Ishikawa (cell line): ENCODE measurements around the gene AGMO.

Experiments used
- CEBPB ChIP-seq: IDR thresholded peaks from 2 replicates; pipeline ENCODE4 v1.6.1; 2012
- CREB1 ChIP-seq: IDR thresholded peaks from 2 replicates; pipeline ENCODE4 v1.6.1; 2012; ENCODE audit warnings: low read depth
- EGR1 ChIP-seq: IDR thresholded peaks from 2 replicates; pipeline ENCODE4 v1.6.1; 2012
- EP300 ChIP-seq: IDR thresholded peaks from 2 replicates; pipeline ENCODE4 v1.6.1; 2012; ENCODE audit warnings: borderline replicate concordance
- FOXM1 ChIP-seq: IDR thresholded peaks from 2 replicates; pipeline ENCODE4 v1.6.1; 2012; ENCODE audit warnings: low read depth, borderline replicate concordance
- NFIC ChIP-seq: IDR thresholded peaks from 2 replicates; pipeline ENCODE4 v1.6.1; 2012
- RAD21 ChIP-seq: IDR thresholded peaks from 2 replicates; pipeline ENCODE4 v1.6.1; 2012; ENCODE audit warnings: low read depth
- TAF1 ChIP-seq: IDR thresholded peaks from 2 replicates; pipeline ENCODE4 v1.6.1; 2012; ENCODE audit warnings: low read depth, mild to moderate bottlenecking
- TCF12 ChIP-seq: IDR thresholded peaks from 2 replicates; pipeline ENCODE4 v1.6.1; 2012; ENCODE audit warnings: low read depth
- TEAD4 ChIP-seq: IDR thresholded peaks from 2 replicates; pipeline ENCODE4 v1.6.1; 2012
- YY1 ChIP-seq: IDR thresholded peaks from 2 replicates; pipeline ENCODE4 v1.6.1; 2012; ENCODE audit warnings: low read depth
- TF ChIP-seq, protein P1 (sequence below): IDR thresholded peaks from 2 replicates; pipeline ENCODE4 v1.6.1; 2012
- TF ChIP-seq, protein P2 (sequence below): IDR thresholded peaks from 2 replicates; pipeline ENCODE4 v1.6.1; 2012; ENCODE audit warnings: low read depth, mild to moderate bottlenecking
- TF ChIP-seq, protein P3 (sequence below): IDR thresholded peaks from 2 replicates; pipeline ENCODE4 v1.6.1; 2012

Gene AGMO

DNA sequence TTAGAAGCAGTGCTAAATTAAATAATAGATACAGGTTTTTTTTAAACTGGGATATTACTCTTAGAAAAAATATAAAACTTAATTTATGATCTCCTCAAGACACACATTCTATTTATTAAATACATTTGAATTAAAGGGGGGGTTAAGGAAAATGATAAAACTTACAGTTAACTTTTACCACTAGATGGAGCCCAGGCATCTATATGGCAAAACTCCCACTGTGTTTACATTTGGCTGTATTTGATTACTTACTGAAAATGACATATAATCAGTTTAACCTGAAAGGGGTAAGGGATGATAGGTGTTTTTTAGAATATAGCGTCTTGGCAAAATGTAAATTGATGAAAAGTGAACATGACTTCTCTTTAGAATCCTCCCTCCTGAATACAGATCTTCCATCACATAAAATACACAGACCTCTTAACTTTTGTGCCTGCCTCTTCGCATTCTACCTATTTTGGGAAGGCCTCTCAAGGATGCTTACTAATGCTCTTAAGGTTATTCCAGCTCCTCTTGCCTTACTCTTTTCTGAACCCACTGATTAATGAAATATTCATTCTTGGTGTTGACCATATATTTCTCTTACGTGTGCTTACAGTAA is 235.7 kb downstream of the AGMO start:
- TF ChIP-seq, protein P1, sequence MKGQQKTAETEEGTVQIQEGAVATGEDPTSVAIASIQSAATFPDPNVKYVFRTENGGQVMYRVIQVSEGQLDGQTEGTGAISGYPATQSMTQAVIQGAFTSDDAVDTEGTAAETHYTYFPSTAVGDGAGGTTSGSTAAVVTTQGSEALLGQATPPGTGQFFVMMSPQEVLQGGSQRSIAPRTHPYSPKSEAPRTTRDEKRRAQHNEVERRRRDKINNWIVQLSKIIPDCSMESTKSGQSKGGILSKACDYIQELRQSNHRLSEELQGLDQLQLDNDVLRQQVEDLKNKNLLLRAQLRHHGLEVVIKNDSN = no peak
- no peak for TF ChIP-seq TCF12
- TF ChIP-seq, protein P2, sequence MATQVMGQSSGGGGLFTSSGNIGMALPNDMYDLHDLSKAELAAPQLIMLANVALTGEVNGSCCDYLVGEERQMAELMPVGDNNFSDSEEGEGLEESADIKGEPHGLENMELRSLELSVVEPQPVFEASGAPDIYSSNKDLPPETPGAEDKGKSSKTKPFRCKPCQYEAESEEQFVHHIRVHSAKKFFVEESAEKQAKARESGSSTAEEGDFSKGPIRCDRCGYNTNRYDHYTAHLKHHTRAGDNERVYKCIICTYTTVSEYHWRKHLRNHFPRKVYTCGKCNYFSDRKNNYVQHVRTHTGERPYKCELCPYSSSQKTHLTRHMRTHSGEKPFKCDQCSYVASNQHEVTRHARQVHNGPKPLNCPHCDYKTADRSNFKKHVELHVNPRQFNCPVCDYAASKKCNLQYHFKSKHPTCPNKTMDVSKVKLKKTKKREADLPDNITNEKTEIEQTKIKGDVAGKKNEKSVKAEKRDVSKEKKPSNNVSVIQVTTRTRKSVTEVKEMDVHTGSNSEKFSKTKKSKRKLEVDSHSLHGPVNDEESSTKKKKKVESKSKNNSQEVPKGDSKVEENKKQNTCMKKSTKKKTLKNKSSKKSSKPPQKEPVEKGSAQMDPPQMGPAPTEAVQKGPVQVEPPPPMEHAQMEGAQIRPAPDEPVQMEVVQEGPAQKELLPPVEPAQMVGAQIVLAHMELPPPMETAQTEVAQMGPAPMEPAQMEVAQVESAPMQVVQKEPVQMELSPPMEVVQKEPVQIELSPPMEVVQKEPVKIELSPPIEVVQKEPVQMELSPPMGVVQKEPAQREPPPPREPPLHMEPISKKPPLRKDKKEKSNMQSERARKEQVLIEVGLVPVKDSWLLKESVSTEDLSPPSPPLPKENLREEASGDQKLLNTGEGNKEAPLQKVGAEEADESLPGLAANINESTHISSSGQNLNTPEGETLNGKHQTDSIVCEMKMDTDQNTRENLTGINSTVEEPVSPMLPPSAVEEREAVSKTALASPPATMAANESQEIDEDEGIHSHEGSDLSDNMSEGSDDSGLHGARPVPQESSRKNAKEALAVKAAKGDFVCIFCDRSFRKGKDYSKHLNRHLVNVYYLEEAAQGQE = no peak
- TF ChIP-seq RAD21 = peak; percentile 74

DNA sequence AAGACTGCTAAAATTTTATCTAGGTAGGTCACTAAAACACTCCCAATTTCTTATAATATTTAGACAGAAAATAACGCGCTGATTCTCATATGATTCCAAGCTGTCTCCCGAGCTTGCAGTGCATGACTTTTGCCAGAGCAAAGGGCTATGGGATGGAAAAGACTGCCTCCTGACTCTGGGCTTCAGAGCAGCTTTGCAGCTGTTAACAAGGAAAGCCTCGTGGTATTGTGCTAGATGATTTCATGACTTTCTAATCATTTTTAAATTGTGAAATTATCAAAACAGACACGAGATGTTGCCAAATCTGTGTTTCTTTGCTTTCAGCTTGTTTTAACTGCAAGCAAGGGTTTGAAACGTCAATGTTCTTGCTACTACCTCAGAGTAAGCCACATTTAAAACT is 238.3 kb downstream of the AGMO start:
- no peak for TF ChIP-seq TEAD4
- TF ChIP-seq RAD21 = no peak

DNA sequence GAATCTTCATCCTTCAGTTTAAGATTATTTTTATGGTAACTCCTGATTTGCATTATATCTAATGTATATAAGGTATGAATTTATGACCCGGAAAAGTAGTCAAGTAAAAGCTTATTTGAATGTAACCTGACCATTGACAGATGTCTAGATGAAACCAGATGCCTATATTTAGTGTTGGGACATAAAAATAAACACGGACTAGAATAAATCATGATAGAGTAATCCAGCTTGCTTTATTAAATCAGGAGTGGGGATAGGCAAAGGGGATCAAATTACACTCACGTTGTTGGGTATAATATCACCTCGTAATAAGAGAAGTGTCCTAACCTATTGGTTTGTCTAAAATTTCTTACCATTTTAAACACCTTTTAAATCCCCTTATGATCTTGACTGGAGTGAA is 244.6 kb downstream of the AGMO start:
- TF ChIP-seq, protein P3, sequence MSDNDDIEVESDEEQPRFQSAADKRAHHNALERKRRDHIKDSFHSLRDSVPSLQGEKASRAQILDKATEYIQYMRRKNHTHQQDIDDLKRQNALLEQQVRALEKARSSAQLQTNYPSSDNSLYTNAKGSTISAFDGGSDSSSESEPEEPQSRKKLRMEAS = no peak
- TF ChIP-seq CEBPB (no peak), YY1 (no peak), CREB1 (no peak), TCF12 (no peak), FOXM1 (no peak), TAF1 (no peak), NFIC (no peak), TEAD4 (no peak), EGR1 (no peak)
- TF ChIP-seq, protein P2 = no peak

DNA sequence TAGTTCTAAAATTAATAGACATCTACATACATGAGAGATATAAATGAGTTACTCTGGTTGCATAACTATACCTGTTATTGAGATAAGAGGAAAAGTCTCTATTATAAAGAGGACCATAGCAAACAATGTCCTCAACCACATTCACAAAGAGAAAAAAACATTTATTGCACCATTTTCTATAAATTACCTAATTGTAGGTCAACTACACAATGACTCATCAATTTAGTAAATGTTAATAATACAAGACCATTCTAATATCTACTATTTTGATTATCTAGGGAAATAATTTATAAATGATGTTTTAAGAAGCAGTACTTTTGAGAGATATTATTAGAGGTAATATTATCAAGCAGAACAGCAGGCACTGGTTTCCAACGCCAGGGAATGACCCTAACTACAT is 246.1 kb downstream of the AGMO start:
- TF ChIP-seq YY1 = no peak
- TF ChIP-seq CREB1 = no peak
- TF ChIP-seq, protein P3 = no peak
- TF ChIP-seq FOXM1 = no peak
- no peak for TF ChIP-seq EP300
- TF ChIP-seq, protein P1 = no peak
- no peak for TF ChIP-seq NFIC
- TF ChIP-seq TAF1 = no peak
- TF ChIP-seq RAD21 = no peak

DNA sequence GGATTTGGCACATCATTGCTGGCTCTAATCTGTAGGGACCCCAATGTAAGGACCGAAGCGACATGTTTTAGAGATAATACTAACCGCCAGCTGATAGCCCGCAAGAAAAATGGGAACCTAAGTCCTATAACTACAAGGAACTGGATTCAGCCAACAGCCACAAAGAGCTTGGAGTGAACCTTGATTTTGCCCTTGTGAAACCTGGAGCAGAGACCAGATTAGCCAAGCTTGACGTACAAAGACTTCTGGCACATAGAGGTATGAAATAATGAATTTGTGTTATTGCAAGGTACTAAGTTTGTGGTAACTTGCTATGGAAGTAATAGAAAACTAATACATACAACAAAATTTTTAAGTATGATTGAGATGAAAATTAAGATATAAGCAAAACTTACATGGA is 246.9 kb downstream of the AGMO start:
- TF ChIP-seq, protein P3 = no peak
- no peak for TF ChIP-seq FOXM1
- TF ChIP-seq CEBPB = no peak
- TF ChIP-seq TEAD4 = no peak
- no peak for TF ChIP-seq YY1
- no peak for TF ChIP-seq TCF12
- no peak for TF ChIP-seq EGR1
- TF ChIP-seq, protein P1 = no peak
- no peak for TF ChIP-seq RAD21
- TF ChIP-seq CREB1 = no peak
- TF ChIP-seq, protein P2 = no peak
- no peak for TF ChIP-seq TAF1
